HCT116 (cell line): ENCODE results near the gene RGS6. TPM values are rescaled to one million over a fixed set of nuclear protein-coding genes. Genes with fewer than 3 reads are reported as not detected.

ENCODE experiments used
- ATAC-seq: fragments of 200-7000 bp; cut with Tn5 transposase; 2 replicates; pipeline ENCODE4 v1.9.1; 2020; ENCODE audit warnings: mild to moderate bottlenecking, moderate library complexity
- BruUV-seq: library from RNA; stranded (reverse); fragments of 400-500 nt; replicated peaks from 2 replicates; lab custom pipeline; 2021; lab: Mats Ljungman, UMichigan
- CTCF ChIA-PET: fragments of 300-600 bp; sonication (Branson Sonifier 250); formaldehyde crosslinking; loops from one replicate; lab custom pipeline; 2021; ENCODE audit warnings: antibody characterized with exemption; lab: Charles Lee
- POLR2A ChIA-PET: fragments of 300-600, 350-600 bp; sonication (Branson Sonifier 250); formaldehyde crosslinking; loops from one replicate; lab custom pipeline; 2021; ENCODE audit warnings: antibody characterized with exemption; lab: Charles Lee
- RAD21 ChIA-PET, 2 experiments: fragments of 300-600 bp; sonication (Branson Sonifier 250); formaldehyde crosslinking; loops; one replicate each; lab custom pipeline; 2023; ENCODE audit warnings: low total read pairs in 2 of 2; ENCODE audit not compliant: uncharacterized antibody in 2 of 2, unreplicated experiment in 2 of 2, low non-redundant PET in 1 of 2; lab: Charles Lee
- DNase-seq: peaks from one replicate; pipeline ENCODE4 v3.0.0-alpha.2; 2010; ENCODE audit warnings: low read depth, low spot score
- H2AFZ ChIP-seq: fragments of 200-600 bp; shearing (Covaris generic), sonication (generic); 2 replicates; pipeline ENCODE4 v1.6.1; 2017; ENCODE audit warnings: low read depth, mixed run types, mixed read lengths, antibody characterized with exemption, low read length; ENCODE audit not compliant: poor library complexity, severe bottlenecking
- H3K27ac ChIP-seq: 2 replicates; pipeline ENCODE4 v1.5.1; 2012; ENCODE audit warnings: low read depth, low read length
- H3K27me3 ChIP-seq: fragments of 200-600 bp; sonication (generic); 2 replicates; pipeline ENCODE4 v1.6.1; 2016; ENCODE audit warnings: mixed run types, low read length, mixed read lengths; ENCODE audit not compliant: insufficient read depth
- H3K36me3 ChIP-seq, 2 experiments: fragments of 200-500 bp in 1 of 2; fragments of 200-600 bp in 1 of 2; sonication (Bioruptor generic) in 1 of 2; sonication (generic) in 1 of 2; 2 replicates each; pipeline versions ENCODE4 v1.5.1 to v1.6.1; 2014 to 2016; ENCODE audit warnings: low read length in 2 of 2, inconsistent platforms in 1 of 2, mixed read lengths in 1 of 2, mixed run types in 1 of 2; ENCODE audit not compliant: insufficient read depth in 2 of 2, control insufficient read depth in 1 of 2
- H3K4me1 ChIP-seq, 2 experiments: fragments of 200-600 bp in 1 of 2; sonication (generic) in 1 of 2; 2 replicates each; pipeline versions ENCODE4 v1.5.1 to v1.6.1; 2012 to 2017; ENCODE audit warnings: low read length in 2 of 2, inconsistent platforms in 1 of 2, mild to moderate bottlenecking in 1 of 2, mixed read lengths in 1 of 2, mixed run types in 1 of 2, moderate library complexity in 1 of 2; ENCODE audit not compliant: insufficient read depth in 2 of 2, control insufficient read depth in 1 of 2
- H3K4me2 ChIP-seq: fragments of 200-600 bp; sonication (generic); 2 replicates; pipeline ENCODE4 v1.6.1; 2017; ENCODE audit warnings: mixed run types, low read length, mixed read lengths
- H3K4me3 ChIP-seq, 2 experiments: fragments of 200-600 bp in 1 of 2; sonication (generic) in 1 of 2; replicated peaks in 1 of 2; 2 replicates each; pipeline ENCODE4 v1.5.1; 2011 to 2016; ENCODE audit warnings: low read length in 2 of 2, control low read depth in 1 of 2, low read depth in 1 of 2, mild to moderate bottlenecking in 1 of 2, mixed read lengths in 1 of 2, mixed run types in 1 of 2
- H3K79me2 ChIP-seq: fragments of 200-600 bp; sonication (generic); 2 replicates; pipeline ENCODE4 v1.6.1; 2017; ENCODE audit warnings: mild to moderate bottlenecking, mixed run types, low read length, moderate library complexity, mixed read lengths; ENCODE audit not compliant: insufficient read depth
- H3K9ac ChIP-seq: fragments of 200-600 bp; sonication (generic); 2 replicates; pipeline ENCODE4 v1.6.1; 2016; ENCODE audit warnings: low read length, mixed read lengths
- H3K9me2 ChIP-seq: fragments of 200-600 bp; sonication (generic), shearing (Covaris generic); 2 replicates; pipeline ENCODE4 v1.6.1; 2017; ENCODE audit warnings: mixed run types, mild to moderate bottlenecking, moderate library complexity; ENCODE audit not compliant: insufficient read depth
- H3K9me3 ChIP-seq, 2 experiments: fragments of 200-500 bp in 1 of 2; fragments of 200-600 bp in 1 of 2; sonication (Bioruptor generic) in 1 of 2; sonication (generic) in 1 of 2; 2 replicates each; pipeline ENCODE4 v1.6.1; 2014 to 2017; ENCODE audit warnings: low read length in 2 of 2, mixed read lengths in 2 of 2, inconsistent platforms in 1 of 2, low read depth in 1 of 2, mild to moderate bottlenecking in 1 of 2, mixed run types in 1 of 2, moderate library complexity in 1 of 2; ENCODE audit not compliant: control insufficient read depth in 1 of 2, insufficient read depth in 1 of 2
- H4K20me1 ChIP-seq: fragments of 200-600 bp; sonication (generic), shearing (Covaris generic); 2 replicates; pipeline ENCODE4 v1.6.1; 2017; ENCODE audit warnings: mixed run types, mild to moderate bottlenecking, moderate library complexity; ENCODE audit not compliant: insufficient read depth
- EZH2phosphoT487 ChIP-seq: fragments of 200-600 bp; IDR thresholded peaks from 2 replicates; pipeline ENCODE4 v1.6.1; 2018; ENCODE audit warnings: antibody characterized with exemption, borderline replicate concordance
- YY1 ChIP-seq: IDR thresholded peaks from 2 replicates; pipeline ENCODE4 v1.6.1; 2011; ENCODE audit warnings: low read length, low read depth, moderate library complexity, mild to moderate bottlenecking; ENCODE audit not compliant: insufficient replicate concordance; ENCODE audit errors: extremely low read depth
- intact Hi-C: fragments of 100-400 bp; cut with micrococcal nuclease; formaldehyde crosslinking; loops from 2 replicates; pipeline ENCODE4 v1.10.0; 2022
- total RNA-seq: library from RNA; stranded (reverse); gene quantifications from one replicate; pipeline ENCODE4 v1.2.1, GENCODE V29; 2021; ENCODE audit not compliant: unreplicated experiment
- TF ChIP-seq, protein P1 (sequence below), 3 experiments: fragments of 200-600 bp in 1 of 3; sonication (generic) in 1 of 3; IDR thresholded peaks in 2 of 3; conservative IDR thresholded peaks in 1 of 3; 2 replicates each; pipeline ENCODE4 v1.5.1; 2012 to 2017; ENCODE audit warnings: low read depth in 2 of 3, low read length in 2 of 3, antibody characterized with exemption in 1 of 3, borderline replicate concordance in 1 of 3, control low read depth in 1 of 3, mild to moderate bottlenecking in 1 of 3, mixed read lengths in 1 of 3, mixed run types in 1 of 3, moderate library complexity in 1 of 3; ENCODE audit not compliant: insufficient read depth in 1 of 3
- TF ChIP-seq, protein P2 (sequence below): IDR thresholded peaks from 2 replicates; pipeline ENCODE4 v1.6.1; 2011; ENCODE audit warnings: mild to moderate bottlenecking, low read length, moderate library complexity; ENCODE audit not compliant: insufficient replicate concordance; ENCODE audit errors: extremely low read depth

The RGS6 gene
- total RNA-seq, 1 experiment from 2014 or later: 4.7 TPM

DNA sequence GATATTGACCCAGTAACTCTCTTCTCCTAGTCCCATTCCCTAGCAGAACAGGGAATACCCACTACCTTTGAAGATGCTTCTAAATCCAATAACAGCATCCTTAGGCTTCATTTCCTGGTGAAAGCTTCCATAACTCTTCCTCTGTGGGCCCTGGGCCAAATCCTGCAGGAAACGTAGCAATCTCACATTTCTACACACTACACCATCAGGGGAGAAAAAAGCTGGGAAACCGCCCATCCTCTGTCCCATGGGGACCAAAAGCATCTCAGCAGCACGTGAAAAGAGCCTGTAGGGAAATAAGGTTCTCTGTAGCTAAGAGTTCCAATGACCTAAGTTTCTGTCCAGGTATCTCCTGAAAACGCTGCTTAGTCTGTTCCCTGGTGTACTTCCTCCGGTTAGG is 621.4 kb downstream of the RGS6 start (continued):
- TF ChIP-seq, protein P1, sequence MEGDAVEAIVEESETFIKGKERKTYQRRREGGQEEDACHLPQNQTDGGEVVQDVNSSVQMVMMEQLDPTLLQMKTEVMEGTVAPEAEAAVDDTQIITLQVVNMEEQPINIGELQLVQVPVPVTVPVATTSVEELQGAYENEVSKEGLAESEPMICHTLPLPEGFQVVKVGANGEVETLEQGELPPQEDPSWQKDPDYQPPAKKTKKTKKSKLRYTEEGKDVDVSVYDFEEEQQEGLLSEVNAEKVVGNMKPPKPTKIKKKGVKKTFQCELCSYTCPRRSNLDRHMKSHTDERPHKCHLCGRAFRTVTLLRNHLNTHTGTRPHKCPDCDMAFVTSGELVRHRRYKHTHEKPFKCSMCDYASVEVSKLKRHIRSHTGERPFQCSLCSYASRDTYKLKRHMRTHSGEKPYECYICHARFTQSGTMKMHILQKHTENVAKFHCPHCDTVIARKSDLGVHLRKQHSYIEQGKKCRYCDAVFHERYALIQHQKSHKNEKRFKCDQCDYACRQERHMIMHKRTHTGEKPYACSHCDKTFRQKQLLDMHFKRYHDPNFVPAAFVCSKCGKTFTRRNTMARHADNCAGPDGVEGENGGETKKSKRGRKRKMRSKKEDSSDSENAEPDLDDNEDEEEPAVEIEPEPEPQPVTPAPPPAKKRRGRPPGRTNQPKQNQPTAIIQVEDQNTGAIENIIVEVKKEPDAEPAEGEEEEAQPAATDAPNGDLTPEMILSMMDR (IDR thresholded peaks at IDR 0.05 in 2 of 3, conservative IDR thresholded peaks at IDR 0.05 in 1 of 3; ENCODE audit: borderline replicate concordance in 1 of 3, insufficient read depth in 1 of 3, low read depth in 2 of 3, low read length in 2 of 3): no peak
- TF ChIP-seq EZH2phosphoT487: no peak
- no peak for TF ChIP-seq YY1

DNA sequence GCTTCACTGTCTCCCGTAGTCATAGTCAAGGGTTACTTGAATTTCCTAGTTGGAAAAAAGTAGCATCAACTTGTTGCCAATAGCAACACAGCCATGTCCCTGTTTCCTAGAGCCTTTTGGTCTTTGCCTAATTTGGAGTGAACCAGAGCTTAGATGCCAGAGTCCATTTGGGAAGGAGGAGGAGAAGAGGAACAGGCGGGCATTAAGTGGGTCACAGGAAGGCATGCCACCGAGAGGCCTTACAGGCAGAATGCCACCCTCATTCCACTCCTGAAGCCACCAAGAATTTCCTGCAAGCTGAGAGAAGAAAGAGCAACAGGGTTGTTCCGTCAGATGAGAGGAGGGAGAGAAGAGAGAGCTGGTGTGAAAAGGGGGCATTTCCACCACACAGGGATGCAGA is 622.2 kb downstream of the RGS6 start:
- peaks cover 36% of the 10 kb centered on the region for H3K27me3 ChIP-seq
- H3K4me2 ChIP-seq: no peak overlapping the region
- H4K20me1 ChIP-seq: no peaks in the 10 kb centered on the region
- no peaks in the 10 kb centered on the region for H3K79me2 ChIP-seq
- DNase-seq: no peak
- H3K4me1 ChIP-seq: peaks cover 0 to 2% of the 10 kb centered on the region in 2 experiments; a peak in 1 of 4 replicates
- H3K36me3 ChIP-seq: no peaks in the 10 kb centered on the region
- TF ChIP-seq, protein P2, sequence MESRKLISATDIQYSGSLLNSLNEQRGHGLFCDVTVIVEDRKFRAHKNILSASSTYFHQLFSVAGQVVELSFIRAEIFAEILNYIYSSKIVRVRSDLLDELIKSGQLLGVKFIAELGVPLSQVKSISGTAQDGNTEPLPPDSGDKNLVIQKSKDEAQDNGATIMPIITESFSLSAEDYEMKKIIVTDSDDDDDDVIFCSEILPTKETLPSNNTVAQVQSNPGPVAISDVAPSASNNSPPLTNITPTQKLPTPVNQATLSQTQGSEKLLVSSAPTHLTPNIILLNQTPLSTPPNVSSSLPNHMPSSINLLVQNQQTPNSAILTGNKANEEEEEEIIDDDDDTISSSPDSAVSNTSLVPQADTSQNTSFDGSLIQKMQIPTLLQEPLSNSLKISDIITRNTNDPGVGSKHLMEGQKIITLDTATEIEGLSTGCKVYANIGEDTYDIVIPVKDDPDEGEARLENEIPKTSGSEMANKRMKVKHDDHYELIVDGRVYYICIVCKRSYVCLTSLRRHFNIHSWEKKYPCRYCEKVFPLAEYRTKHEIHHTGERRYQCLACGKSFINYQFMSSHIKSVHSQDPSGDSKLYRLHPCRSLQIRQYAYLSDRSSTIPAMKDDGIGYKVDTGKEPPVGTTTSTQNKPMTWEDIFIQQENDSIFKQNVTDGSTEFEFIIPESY: no peak
- no peak overlapping the region for H2AFZ ChIP-seq
- BruUV-seq: no TSS peak
- intact Hi-C loops: no loop called here
- ChIA-PET RAD21 (no interaction called here), POLR2A (no interaction called here), CTCF (no interaction called here)
- no peak overlapping the region for H3K9ac ChIP-seq
- H3K9me2 ChIP-seq: no peaks in the 10 kb centered on the region
- no peak overlapping the region for H3K4me3 ChIP-seq
- H3K9me3 ChIP-seq: no peaks in the 10 kb centered on the region
- H3K27ac ChIP-seq: no peak overlapping the region
- ATAC-seq: no peak
